Measurements from ENCODE around the gene RPH3AL. TPM values are rescaled to one million over a fixed set of nuclear protein-coding genes. Genes with fewer than 3 reads are reported as not detected.
"Not testable (repeated sequence)": the region's sequence is repeated elsewhere in the genome, so short reads cannot be mapped to it uniquely, and the experiment has no call there.

Gene RPH3AL
- total RNA-seq, 2 donors from 2014 or later, result 1.3 to 3.5 TPM

DNA sequence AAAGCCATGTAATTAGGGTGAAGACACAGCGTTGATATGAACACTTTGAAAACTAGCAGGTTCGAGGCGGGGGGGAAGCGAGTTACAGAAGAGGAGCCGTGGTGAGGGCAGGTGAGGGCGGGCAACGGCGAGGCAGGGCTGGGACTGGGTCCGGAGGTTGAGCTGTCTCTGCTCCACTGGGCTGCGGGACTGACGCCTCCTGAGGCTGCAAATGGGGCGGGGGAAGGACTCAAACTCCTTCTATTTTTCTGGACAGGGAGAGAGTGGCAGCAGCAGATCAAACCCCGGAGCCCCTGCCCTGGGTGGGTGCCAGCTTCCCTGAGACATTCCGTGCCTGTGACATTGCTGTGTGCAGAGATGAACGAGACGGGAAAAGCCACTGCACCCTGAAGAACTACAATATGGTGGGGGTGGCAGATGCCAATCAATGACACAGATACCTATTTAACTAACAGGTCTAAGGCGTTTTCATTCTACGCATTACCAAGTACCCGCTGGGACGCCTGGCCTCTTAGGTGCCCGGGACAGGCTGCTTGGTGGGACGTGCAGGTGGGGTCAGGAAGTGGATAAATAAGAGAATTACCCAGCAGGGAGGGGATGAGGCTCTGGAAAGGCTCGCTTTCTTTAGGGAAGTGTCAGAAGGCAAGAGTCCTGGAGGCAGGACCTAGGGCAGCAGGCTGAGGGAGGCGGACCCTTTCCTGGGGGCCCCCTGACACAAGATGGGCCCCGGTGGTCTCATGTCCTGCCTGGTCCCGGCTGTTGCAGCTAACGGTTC, 30.4 kb downstream of the RPH3AL start:
- no peaks in the 10 kb centered on the region for H3K27me3 Mint-ChIP-seq
- H3K36me3 Mint-ChIP-seq (ENCODE audit: low read depth), result peaks cover 3% of the 10 kb centered on the region
- H3K4me1 Mint-ChIP-seq, result peaks cover under 1% of the 10 kb centered on the region
- H3K9me3 ChIP-seq (ENCODE audit: control insufficient read depth, low read length, poor library complexity, severe bottlenecking), result no peaks in the 10 kb centered on the region
- no peak for DNase-seq
- no peak overlapping the region for H3K27ac Mint-ChIP-seq
- no peak for ATAC-seq
- H3K4me3 Mint-ChIP-seq, result no peak overlapping the region

GRCh38 chr17:321386-321941, 31.1 kb downstream of the RPH3AL start:
- H3K27ac Mint-ChIP-seq, result no peak overlapping the region
- no peak overlapping the region for H3K4me3 Mint-ChIP-seq
- H3K27me3 Mint-ChIP-seq, result no peaks in the 10 kb centered on the region
- ATAC-seq (no peak), DNase-seq (no peak)
- H3K36me3 Mint-ChIP-seq (ENCODE audit: low read depth), result no peaks in the 10 kb centered on the region
- H3K4me1 Mint-ChIP-seq, result no peaks in the 10 kb centered on the region
- no peaks in the 10 kb centered on the region for H3K9me3 ChIP-seq (ENCODE audit: control insufficient read depth, low read length, poor library complexity, severe bottlenecking)

GRCh38 chr17:320809-321385, 31.7 kb downstream of the RPH3AL start:
- no peaks in the 10 kb centered on the region for H3K9me3 ChIP-seq (ENCODE audit: control insufficient read depth, low read length, poor library complexity, severe bottlenecking)
- Mint-ChIP-seq H3K27me3 (no peaks in the 10 kb centered on the region), H3K36me3 (ENCODE audit: low read depth) (no peaks in the 10 kb centered on the region), H3K4me3 (no peak overlapping the region), H3K27ac (no peak overlapping the region), H3K4me1 (no peaks in the 10 kb centered on the region)
- no peak for ATAC-seq
- no peak for DNase-seq

GRCh38 chr17:320139-320538, 32.5 kb downstream of the RPH3AL start:
- Mint-ChIP-seq H3K4me1 (no peaks in the 10 kb centered on the region), H3K36me3 (ENCODE audit: low read depth) (no peaks in the 10 kb centered on the region), H3K27me3 (no peaks in the 10 kb centered on the region), H3K27ac (no peak overlapping the region), H3K4me3 (no peak overlapping the region)
- no peak for DNase-seq
- ATAC-seq, result no peak
- H3K9me3 ChIP-seq (ENCODE audit: control insufficient read depth, low read length, poor library complexity, severe bottlenecking), result no peaks in the 10 kb centered on the region

- Mint-ChIP-seq H3K27me3 (no peaks in the 10 kb centered on the region), H3K4me1 (no peaks in the 10 kb centered on the region), H3K4me3 (no peak overlapping the region), H3K27ac (no peak overlapping the region), H3K36me3 (ENCODE audit: low read depth) (no peaks in the 10 kb centered on the region)
- DNase-seq (no peak), ATAC-seq (no peak)
- no peaks in the 10 kb centered on the region for H3K9me3 ChIP-seq (ENCODE audit: control insufficient read depth, low read length, poor library complexity, severe bottlenecking)
These were observed 33.3 kb downstream of the RPH3AL start for GRCh38 chr17:319266-319665.

DNA sequence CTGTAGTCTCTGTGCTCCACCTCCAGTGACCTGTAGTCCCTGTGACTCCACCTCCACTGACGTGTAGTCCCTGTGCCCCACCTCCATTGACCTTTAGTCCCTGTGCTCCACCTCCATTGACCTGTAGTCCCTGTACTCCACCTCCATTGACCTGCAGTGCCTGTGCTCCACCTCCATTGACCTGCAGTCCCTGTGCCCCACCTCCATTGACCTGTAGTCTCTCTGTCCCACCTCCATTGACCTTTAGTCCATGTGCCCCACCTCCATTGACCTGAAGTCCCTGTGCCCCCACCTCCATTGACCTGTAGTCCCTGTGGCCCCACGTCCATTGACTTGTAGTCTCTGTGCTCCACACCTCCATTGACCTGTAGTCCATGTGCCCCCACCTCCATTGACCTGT, 35.5 kb downstream of the RPH3AL start:
- H3K27ac Mint-ChIP-seq, ATAC-seq: not testable (repeated sequence)

DNA sequence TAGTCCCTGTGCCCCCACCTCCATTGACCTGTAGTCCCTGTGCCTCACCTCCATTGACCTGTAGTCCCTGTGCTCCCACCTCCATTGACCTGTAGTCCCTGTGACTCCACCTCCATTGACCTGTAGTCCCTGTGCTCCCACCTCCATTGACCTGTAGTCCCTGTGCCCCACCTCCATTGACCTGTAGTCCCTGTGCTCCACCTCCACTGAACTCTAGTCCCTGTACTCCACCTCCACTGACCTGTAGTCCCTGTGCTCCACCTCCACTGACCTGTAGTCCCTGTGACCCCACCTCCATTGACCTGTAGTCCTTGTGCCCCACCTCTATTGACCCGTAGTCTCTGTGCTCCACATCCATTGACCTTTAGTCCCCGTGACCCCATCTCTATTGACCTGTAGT, 37.2 kb downstream of the RPH3AL start:
- not testable (repeated sequence) for ATAC-seq; H3K27me3 Mint-ChIP-seq; DNase-seq; H3K4me1 Mint-ChIP-seq; H3K27ac Mint-ChIP-seq; H3K36me3 Mint-ChIP-seq (ENCODE audit: low read depth); H3K9me3 ChIP-seq (ENCODE audit: control insufficient read depth, low read length, poor library complexity, severe bottlenecking); H3K4me3 Mint-ChIP-seq

More for the DNA sequence above, 35.5 kb downstream of the RPH3AL start:
- not testable (repeated sequence) for H3K4me3 Mint-ChIP-seq; H3K36me3 Mint-ChIP-seq (ENCODE audit: low read depth); H3K27me3 Mint-ChIP-seq; DNase-seq; H3K9me3 ChIP-seq (ENCODE audit: control insufficient read depth, low read length, poor library complexity, severe bottlenecking); H3K4me1 Mint-ChIP-seq

DNA sequence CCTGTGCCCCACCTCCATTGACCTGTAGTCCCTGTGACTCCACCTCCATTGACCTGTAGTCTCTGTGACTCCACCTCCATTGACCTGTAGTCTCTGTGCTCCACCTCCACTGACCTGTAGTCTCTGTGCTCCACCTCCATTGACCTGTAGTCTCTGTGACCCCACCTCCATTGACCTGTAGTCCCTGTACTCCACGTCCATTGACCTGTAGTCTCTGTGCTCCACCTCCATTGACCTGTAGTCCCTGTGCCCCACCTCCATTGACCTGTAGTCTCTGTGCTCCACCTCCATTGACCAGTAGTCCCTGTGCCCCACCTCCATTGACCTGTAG, 38.0 kb downstream of the RPH3AL start:
- not testable (repeated sequence) for H3K4me1 Mint-ChIP-seq; H3K27me3 Mint-ChIP-seq; H3K36me3 Mint-ChIP-seq (ENCODE audit: low read depth); DNase-seq; H3K9me3 ChIP-seq (ENCODE audit: control insufficient read depth, low read length, poor library complexity, severe bottlenecking); H3K27ac Mint-ChIP-seq; H3K4me3 Mint-ChIP-seq; ATAC-seq

DNA sequence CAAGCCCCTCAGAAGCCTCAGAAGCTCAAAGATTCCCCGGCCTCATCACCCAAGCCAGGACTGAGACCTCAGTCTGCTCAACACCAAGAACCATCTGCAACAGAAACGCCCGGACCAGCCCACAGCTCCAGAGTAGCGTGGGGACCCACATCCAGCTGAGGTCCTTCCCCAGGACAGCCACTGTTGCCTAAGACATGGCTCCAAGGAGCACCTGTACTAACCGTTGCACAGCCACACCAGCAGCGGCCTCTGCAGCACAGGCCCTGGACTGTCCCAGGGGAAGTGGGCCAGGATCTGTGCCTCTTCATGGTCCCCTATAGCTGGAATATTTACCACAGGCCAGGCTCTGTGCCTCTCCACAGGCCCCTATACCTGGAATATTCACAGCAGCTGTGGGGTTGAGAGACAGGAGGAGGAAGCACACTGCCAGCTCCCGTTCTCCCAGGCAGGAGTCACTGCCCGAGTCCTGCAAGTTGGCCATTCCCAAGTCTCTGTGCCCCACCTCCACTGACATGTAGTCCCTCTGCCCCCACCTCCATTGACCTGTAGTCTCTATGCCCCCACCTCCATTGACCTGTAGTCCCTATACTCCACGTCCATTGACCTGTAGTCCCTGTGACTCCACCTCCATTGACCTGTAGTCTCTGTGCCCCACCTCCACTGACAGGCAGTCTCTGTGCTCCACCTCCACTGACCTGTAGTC, 38.5 kb downstream of the RPH3AL start:
- Mint-ChIP-seq H3K4me3 (no peak overlapping the region), H3K36me3 (ENCODE audit: low read depth) (no peaks in the 10 kb centered on the region), H3K27ac (no peak overlapping the region), H3K27me3 (no peaks in the 10 kb centered on the region), H3K4me1 (no peaks in the 10 kb centered on the region)
- H3K9me3 ChIP-seq (ENCODE audit: control insufficient read depth, low read length, poor library complexity, severe bottlenecking), result no peaks in the 10 kb centered on the region
- ATAC-seq (no peak), DNase-seq (no peak)

GRCh38 chr17:313231-313630, 39.4 kb downstream of the RPH3AL start:
- DNase-seq (no peak), ATAC-seq (no peak)
- no peak overlapping the region for H3K4me3 Mint-ChIP-seq
- no peaks in the 10 kb centered on the region for H3K27me3 Mint-ChIP-seq
- H3K36me3 Mint-ChIP-seq (ENCODE audit: low read depth), result no peaks in the 10 kb centered on the region
- H3K9me3 ChIP-seq (ENCODE audit: control insufficient read depth, low read length, poor library complexity, severe bottlenecking), result no peaks in the 10 kb centered on the region
- no peak overlapping the region for H3K27ac Mint-ChIP-seq
- H3K4me1 Mint-ChIP-seq, result no peaks in the 10 kb centered on the region

DNA sequence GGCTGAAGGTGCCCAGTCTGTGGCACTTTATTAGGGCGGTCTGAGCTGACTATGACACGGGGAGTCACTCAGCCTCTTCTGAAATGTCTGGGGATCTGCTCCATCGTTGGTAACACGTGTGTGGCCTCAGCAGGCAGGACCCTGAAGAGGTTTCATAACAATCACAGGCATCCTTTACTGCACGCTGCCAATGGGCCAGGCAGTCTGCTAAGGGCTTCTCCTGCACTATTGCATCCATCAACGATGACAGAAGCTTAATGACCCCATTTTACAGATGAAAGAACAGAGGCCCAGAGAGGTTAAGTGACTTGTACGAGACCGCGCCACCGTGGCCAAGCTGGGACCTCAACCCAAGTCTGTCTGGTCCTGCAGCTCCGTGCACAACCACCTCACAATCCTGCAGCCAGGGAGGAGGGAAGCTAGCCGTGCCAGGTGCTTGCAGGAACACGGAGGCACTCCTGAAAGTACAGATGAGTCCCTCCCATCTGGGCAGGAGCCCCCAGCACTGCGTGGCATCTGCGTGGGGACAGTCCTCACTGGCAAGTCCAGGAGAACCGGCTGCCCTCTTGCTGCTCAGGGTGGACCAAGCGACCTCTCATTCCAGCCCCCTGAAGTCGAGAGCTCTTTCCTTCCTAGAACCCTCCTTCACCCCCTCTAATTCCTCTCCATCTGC, 40.0 kb downstream of the RPH3AL start:
- H3K9me3 ChIP-seq (ENCODE audit: control insufficient read depth, low read length, poor library complexity, severe bottlenecking), result no peaks in the 10 kb centered on the region
- ATAC-seq, result no peak
- Mint-ChIP-seq H3K4me1 (peaks cover 3% of the 10 kb centered on the region), H3K27me3 (no peaks in the 10 kb centered on the region), H3K27ac (no peak overlapping the region), H3K36me3 (ENCODE audit: low read depth) (no peaks in the 10 kb centered on the region), H3K4me3 (no peak overlapping the region)
- DNase-seq, result no peak

GRCh38 chr17:311119-311782, 41.4 kb downstream of the RPH3AL start:
- no peaks in the 10 kb centered on the region for H3K27me3 Mint-ChIP-seq
- H3K27ac Mint-ChIP-seq, result no peak overlapping the region
- DNase-seq (no peak), ATAC-seq (no peak)
- peaks cover 3% of the 10 kb centered on the region for H3K4me1 Mint-ChIP-seq
- H3K4me3 Mint-ChIP-seq, result no peak overlapping the region
- no peaks in the 10 kb centered on the region for H3K9me3 ChIP-seq (ENCODE audit: control insufficient read depth, low read length, poor library complexity, severe bottlenecking)
- no peaks in the 10 kb centered on the region for H3K36me3 Mint-ChIP-seq (ENCODE audit: low read depth)

Data from T-helper 17 cell (primary cell).